ENCODE data around the gene AGAP9.
"Not testable (repeated sequence)": the region's sequence is repeated elsewhere in the genome, so short reads cannot be mapped to it uniquely, and the experiment has no call there.

The AGAP9 gene

GRCh38 chr10:47523475-47523874, at the start of gene AGAP9:
AGAP9 (minus strand) TSS chr10:47523638; CDS start chr10:47523526, 112 bp downstream.
- DNase-seq (ENCODE audit: low read depth in 4 of 4, low spot score in 1 of 4) = not testable (repeated sequence)

GRCh38 chr10:47571138-47571912, 47.9 kb upstream of the AGAP9 start:
- DNase-seq (ENCODE audit: low read depth in 4 of 4, low spot score in 1 of 4) = not testable (repeated sequence)

- DNase-seq (ENCODE audit: low read depth in 4 of 4, low spot score in 1 of 4) = not testable (repeated sequence)
Observed at GRCh38 chr10:47566757-47567156, 43.3 kb upstream of the AGAP9 start.

GRCh38 chr10:47566108-47566699, 42.8 kb upstream of the AGAP9 start:
- DNase-seq (ENCODE audit: low read depth in 4 of 4, low spot score in 1 of 4) = not testable (repeated sequence)

GRCh38 chr10:47565517-47565920, 42.1 kb upstream of the AGAP9 start:
- not testable (repeated sequence) for DNase-seq (ENCODE audit: low read depth in 4 of 4, low spot score in 1 of 4)

- not testable (repeated sequence) for DNase-seq (ENCODE audit: low read depth in 4 of 4, low spot score in 1 of 4)
Observed at GRCh38 chr10:47564953-47565352, 41.5 kb upstream of the AGAP9 start.

GRCh38 chr10:47564318-47564717, 40.9 kb upstream of the AGAP9 start:
- DNase-seq (ENCODE audit: low read depth in 4 of 4, low spot score in 1 of 4) = not testable (repeated sequence)

- not testable (repeated sequence) for DNase-seq (ENCODE audit: low read depth in 4 of 4, low spot score in 1 of 4)
Observed at GRCh38 chr10:47560452-47560851, 37.0 kb upstream of the AGAP9 start.

GRCh38 chr10:47559718-47560308, 36.4 kb upstream of the AGAP9 start:
- DNase-seq (ENCODE audit: low read depth in 4 of 4, low spot score in 1 of 4) = not testable (repeated sequence)

- not testable (repeated sequence) for DNase-seq (ENCODE audit: low read depth in 4 of 4, low spot score in 1 of 4)
Observed at GRCh38 chr10:47558109-47558508, 34.7 kb upstream of the AGAP9 start.

- DNase-seq (ENCODE audit: low read depth in 4 of 4, low spot score in 1 of 4) = not testable (repeated sequence)
Observed at GRCh38 chr10:47557616-47558015, 34.2 kb upstream of the AGAP9 start.

GRCh38 chr10:47555334-47555733, 31.9 kb upstream of the AGAP9 start:
- not testable (repeated sequence) for DNase-seq (ENCODE audit: low read depth in 4 of 4, low spot score in 1 of 4)

- DNase-seq (ENCODE audit: low read depth in 4 of 4, low spot score in 1 of 4) = not testable (repeated sequence)
Observed at GRCh38 chr10:47554552-47554951, 31.1 kb upstream of the AGAP9 start.

- DNase-seq (ENCODE audit: low read depth in 4 of 4, low spot score in 1 of 4) = not testable (repeated sequence)
Observed at GRCh38 chr10:47553860-47554247, 30.4 kb upstream of the AGAP9 start.

- peak; percentile 41 to 75 (median 64) for DNase-seq (ENCODE audit: low read depth in 4 of 4, low spot score in 1 of 4)
Observed at GRCh38 chr10:47553214-47553859, 29.9 kb upstream of the AGAP9 start.

- peak in 1 of 4 experiments; percentile 13 for DNase-seq (ENCODE audit: low read depth in 4 of 4, low spot score in 1 of 4)
Observed at GRCh38 chr10:47552719-47553118, 29.3 kb upstream of the AGAP9 start.

- DNase-seq (ENCODE audit: low read depth in 4 of 4, low spot score in 1 of 4) = not testable (repeated sequence)
Observed at GRCh38 chr10:47547286-47547685, 23.8 kb upstream of the AGAP9 start.

- DNase-seq (ENCODE audit: low read depth in 4 of 4, low spot score in 1 of 4) = not testable (repeated sequence)
Observed at GRCh38 chr10:47536430-47536829, 13.0 kb upstream of the AGAP9 start.

GRCh38 chr10:47502313-47502712, 21.1 kb downstream of the AGAP9 start:
- DNase-seq (ENCODE audit: low read depth in 4 of 4, low spot score in 1 of 4) = not testable (repeated sequence)

GRCh38 chr10:47494226-47494625, 29.2 kb downstream of the AGAP9 start:
- not testable (repeated sequence) for DNase-seq (ENCODE audit: low read depth in 4 of 4, low spot score in 1 of 4)

GRCh38 chr10:47491600-47491999, 31.8 kb downstream of the AGAP9 start, which contains the start of gene FAM25G:
FAM25G (minus strand) TSS chr10:47491700; CDS start chr10:47491674, 26 bp downstream.
- not testable (repeated sequence) for DNase-seq (ENCODE audit: low read depth in 4 of 4, low spot score in 1 of 4)

Measured in stimulated activated CD4-positive, alpha-beta T cell treated with anti-CD3 and anti-CD28 coated beads, Interleukin-1b, Interleukin-23, amount 100 ng/mL, for 24 hours (primary cell).